AG04449 (cell line): ENCODE results near the gene TTC33.
"Not testable (repeated sequence)": the region's sequence is repeated elsewhere in the genome, so short reads cannot be mapped to it uniquely, and the experiment has no call there.

Source experiments
- CTCF ChIA-PET: fragments of 350-600 bp; formaldehyde crosslinking; extraction: SDS; loops from one replicate; lab custom pipeline; 2021; ENCODE audit warnings: antibody characterized with exemption; lab: Yijun Ruan, JAX
- POLR2A ChIA-PET: fragments of 400-600, 350-600 bp; formaldehyde crosslinking; extraction: SDS; loops from one replicate; lab custom pipeline; 2020; ENCODE audit warnings: antibody characterized with exemption, inconsistent platforms; lab: Yijun Ruan, JAX
- DNase-seq: peaks from one replicate; pipeline ENCODE4 v3.0.0-alpha.2; 2010; ENCODE audit warnings: low read depth, low spot score
- H3K4me3 ChIP-seq: 2 replicates; pipeline ENCODE4 v1.5.1; 2011; ENCODE audit warnings: low read depth, mild to moderate bottlenecking, control low read depth, low read length
- CTCF ChIP-seq: IDR thresholded peaks from one replicate; pipeline ENCODE4 v1.5.1; 2011; ENCODE audit warnings: mild to moderate bottlenecking, moderate library complexity, low read length, control low read depth, inconsistent platforms; ENCODE audit not compliant: insufficient read depth; ENCODE audit errors: missing control alignments

Gene TTC33

GRCh38 chr5:40570408-40571129 is 185.2 kb downstream of the TTC33 start:
- DNase-seq, result no peak
- no peak overlapping the region for H3K4me3 ChIP-seq
- CTCF ChIA-PET, result interaction anchor here (0.9 to 2.0 kb wide), 3 partner anchors 9 to 19 kb away, joined by 3 to 5 read pairs (median 4); no protein-coding TSS in a partner anchor
- POLR2A ChIA-PET, result no interaction called here
- TF ChIP-seq CTCF, result no peak

- no peak overlapping the region for H3K4me3 ChIP-seq
- no peak for DNase-seq
- TF ChIP-seq CTCF, result no peak
- POLR2A ChIA-PET, result interaction anchor here (0.6 kb wide), 1 partner anchor 9 kb away, joined by 3 read pairs; no protein-coding TSS in a partner anchor
- CTCF ChIA-PET, result interaction anchor here (1.6 to 2.0 kb wide), 2 partner anchors 10 to 17 kb away, joined by 3 to 5 read pairs; no protein-coding TSS in a partner anchor
These were observed 186.1 kb downstream of the TTC33 start for GRCh38 chr5:40569546-40570270.

- TF ChIP-seq CTCF, result no peak
- DNase-seq, result no peak
- H3K4me3 ChIP-seq, result no peak overlapping the region
- ChIA-PET CTCF (interaction anchor here (1.6 to 2.0 kb wide), 2 partner anchors 11 to 16 kb away, joined by 3 to 5 read pairs; no protein-coding TSS in a partner anchor), POLR2A (no interaction called here)
These were observed 187.2 kb downstream of the TTC33 start for GRCh38 chr5:40568548-40568947.

GRCh38 chr5:40563173-40563572 is 192.6 kb downstream of the TTC33 start:
- CTCF ChIA-PET, DNase-seq, POLR2A ChIA-PET, H3K4me3 ChIP-seq: not testable (repeated sequence)

- no peak overlapping the region for H3K4me3 ChIP-seq
- ChIA-PET CTCF (no interaction called here), POLR2A (no interaction called here)
- DNase-seq, result no peak
- TF ChIP-seq CTCF, result no peak
These were observed 195.2 kb downstream of the TTC33 start for GRCh38 chr5:40560474-40561110.

- ChIA-PET POLR2A (no interaction called here), CTCF (interaction anchor here (1.3 kb wide), 1 partner anchor 12 kb away, joined by 4 read pairs; no protein-coding TSS in a partner anchor)
- DNase-seq, result no peak
- H3K4me3 ChIP-seq, result no peak overlapping the region
- no peak for TF ChIP-seq CTCF
These were observed 196.5 kb downstream of the TTC33 start for GRCh38 chr5:40559306-40559705.
